NCI-H446 (cell line): ENCODE measurements around the gene LHPP.
"Not testable (repeated sequence)": the region's sequence is repeated elsewhere in the genome, so short reads cannot be mapped to it uniquely, and the experiment has no call there.

Experiments
- DNase-seq, 2 experiments: peaks; one replicate each; lab custom pipeline; 2025; lab: John Stamatoyannopoulos, UW

The LHPP gene

DNA sequence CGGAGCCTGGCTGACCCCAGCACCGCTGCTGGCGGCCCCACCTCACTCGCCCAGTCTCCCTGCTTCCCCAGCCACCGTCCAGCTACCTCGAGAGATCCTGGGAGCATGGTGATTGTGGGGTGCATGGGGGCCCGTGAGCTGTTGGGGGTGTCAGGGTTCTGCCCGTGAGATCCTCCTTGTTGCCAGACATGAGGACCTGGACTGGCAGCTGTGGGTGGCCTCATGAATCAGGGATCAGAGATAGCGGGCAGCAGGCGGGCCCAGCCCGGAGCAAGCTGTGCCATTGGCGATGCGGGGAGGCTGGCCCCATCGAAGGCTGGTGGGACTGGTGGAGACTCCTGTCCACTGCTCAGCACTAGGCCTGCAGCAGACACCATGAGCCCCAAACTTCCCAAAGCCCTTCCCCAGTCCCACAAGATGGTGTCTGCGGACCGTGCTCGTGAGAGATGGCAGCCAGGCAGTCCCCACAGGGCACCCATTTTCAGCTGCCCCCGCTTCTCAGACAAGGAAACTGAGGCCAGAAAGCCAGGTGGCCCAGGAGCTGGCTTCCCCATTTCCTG, 75.6 kb downstream of the LHPP start:
- DNase-seq, result no peak

GRCh38 chr10:124537891-124538290, 76.3 kb downstream of the LHPP start:
- no peak for DNase-seq

- no peak for DNase-seq
These were observed 77.1 kb downstream of the LHPP start for GRCh38 chr10:124538706-124539105.

- peak in 1 of 2 experiments; percentile 6 for DNase-seq
These were observed 78.5 kb downstream of the LHPP start for GRCh38 chr10:124539935-124540641.

DNA sequence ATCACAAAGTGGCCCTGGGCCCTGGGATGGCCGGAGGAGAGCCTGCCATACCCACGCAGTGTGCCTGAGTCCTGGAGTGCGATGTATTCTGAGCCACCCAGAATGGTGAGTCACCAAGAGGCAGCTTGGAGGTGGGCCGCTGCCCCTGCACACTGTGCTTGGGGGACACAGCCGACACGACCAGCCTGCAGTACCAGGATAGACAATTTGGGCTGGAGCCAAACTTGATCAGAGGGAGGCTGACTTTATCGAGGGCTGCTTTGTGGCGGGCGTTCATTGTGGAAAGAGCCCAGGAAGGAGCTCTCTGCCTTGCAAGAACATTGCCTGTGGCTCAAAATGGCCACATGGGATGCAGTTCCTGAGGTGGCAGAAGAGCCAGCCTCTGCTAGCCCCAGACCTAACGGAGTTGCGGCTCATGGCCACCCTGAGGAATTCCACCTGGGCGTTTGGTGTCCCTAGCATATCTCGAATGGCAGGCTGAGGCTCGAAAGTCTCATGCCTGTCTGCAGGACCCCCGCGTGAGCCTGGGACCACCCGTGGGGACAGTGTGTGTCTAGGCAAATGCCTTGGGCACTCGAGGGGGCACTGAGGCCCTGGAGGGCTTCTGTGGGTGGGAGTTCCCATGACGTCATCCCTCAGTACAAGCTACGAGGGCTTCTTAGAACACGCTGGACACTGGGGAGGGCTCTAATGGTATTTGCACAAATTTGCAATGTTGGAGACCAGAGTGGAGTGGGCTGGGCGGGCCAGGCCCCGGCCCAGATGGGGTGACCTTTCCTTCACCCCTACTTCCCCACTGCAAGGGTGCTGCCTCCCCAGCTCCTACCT, 79.7 kb downstream of the LHPP start:
- no peak for DNase-seq

- no peak for DNase-seq
These were observed 80.7 kb downstream of the LHPP start for GRCh38 chr10:124542336-124542735.

GRCh38 chr10:124543146-124543545, 81.5 kb downstream of the LHPP start:
- no peak for DNase-seq

DNA sequence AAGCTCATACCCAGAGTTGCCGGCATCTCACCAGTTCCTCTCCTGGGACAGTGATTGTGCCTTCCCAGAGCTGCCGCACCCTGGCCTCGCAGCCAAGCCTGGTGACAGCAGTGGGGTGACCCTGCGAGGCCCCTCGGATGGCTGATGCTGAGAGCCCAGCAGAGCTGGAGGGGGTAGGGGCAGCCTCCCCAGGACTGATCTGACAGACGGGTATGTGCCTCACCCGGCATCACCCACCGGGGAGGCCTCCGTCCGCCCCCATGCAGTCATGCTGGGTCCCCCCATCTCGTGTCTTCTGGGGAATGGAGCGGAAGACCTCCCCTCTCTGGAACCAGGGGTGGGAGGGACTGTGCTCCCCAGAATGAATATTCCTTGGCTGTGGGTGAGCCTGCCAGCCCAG, 82.3 kb downstream of the LHPP start:
- no peak for DNase-seq

- no peak for DNase-seq
These were observed 83.1 kb downstream of the LHPP start for GRCh38 chr10:124544711-124545110.

DNA sequence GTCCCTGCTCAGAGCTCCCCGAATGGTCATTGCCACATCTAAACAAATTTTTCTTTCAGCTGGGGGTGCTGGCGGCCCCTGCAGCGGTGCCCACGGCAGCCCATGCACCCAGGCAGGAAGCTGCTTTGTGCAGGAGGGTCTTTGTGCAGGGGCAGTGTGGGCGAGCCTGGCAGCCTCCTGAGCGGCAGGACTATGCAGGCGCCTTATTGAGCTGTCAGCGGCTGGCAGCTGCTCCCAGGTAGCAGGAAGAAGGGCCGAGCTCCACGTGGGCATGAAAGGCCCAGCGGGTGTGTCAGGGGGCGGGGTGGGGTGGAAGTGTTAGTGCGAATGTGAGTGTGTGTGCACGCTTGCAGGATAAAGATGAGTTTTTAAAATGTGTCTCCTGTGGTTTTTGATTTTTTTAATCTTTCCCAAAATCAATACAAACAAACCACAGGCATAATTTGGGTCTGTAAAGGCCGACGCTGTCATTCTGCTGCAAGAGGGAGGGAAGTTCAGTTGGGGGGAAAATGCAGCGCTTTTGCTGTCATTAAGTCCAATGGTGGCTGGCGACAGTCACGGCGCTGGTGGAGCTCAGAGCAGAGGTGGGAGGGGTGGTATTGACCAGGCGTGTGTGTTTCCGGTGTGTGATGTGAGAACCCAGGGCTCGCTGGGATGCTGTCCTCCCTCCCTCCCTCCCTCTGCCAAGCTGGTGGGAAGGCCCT, 83.9 kb downstream of the LHPP start:
- no peak for DNase-seq

- DNase-seq, result no peak
These were observed 84.4 kb downstream of the LHPP start for GRCh38 chr10:124546055-124546369.

DNA sequence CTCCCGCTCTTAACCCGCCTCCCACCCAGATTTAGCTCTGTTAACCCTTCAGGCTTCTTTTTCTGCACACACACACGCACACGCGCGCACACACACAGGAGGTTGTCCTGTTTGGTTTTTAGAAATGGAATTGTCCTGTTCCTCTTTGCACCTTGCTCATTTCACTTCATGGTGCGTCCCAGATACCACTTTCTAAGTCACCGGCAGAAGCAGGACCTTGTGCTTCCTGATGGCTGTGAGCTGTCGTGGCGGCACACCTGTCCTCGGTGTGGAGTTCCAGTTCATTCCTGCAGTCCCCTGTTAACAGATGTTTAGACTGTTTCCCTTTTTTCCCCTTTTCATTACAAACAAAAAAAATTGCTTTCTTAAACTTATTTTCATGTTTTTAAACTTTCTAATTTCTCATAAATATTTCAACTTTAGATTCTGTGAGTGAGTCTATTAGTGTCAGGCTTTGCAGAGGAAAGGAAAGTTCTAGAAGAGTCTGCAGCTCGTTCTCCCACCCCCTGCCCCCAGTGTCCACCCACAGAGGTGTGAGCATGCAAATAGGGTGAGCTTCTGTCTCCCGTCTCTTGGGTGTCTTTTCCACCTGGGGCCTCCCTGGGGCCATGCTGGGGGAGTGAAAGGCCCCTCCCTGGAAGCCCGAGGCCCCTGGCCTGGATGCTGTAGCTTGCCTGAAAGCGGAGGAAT, 85.5 kb downstream of the LHPP start:
- no peak for DNase-seq

DNA sequence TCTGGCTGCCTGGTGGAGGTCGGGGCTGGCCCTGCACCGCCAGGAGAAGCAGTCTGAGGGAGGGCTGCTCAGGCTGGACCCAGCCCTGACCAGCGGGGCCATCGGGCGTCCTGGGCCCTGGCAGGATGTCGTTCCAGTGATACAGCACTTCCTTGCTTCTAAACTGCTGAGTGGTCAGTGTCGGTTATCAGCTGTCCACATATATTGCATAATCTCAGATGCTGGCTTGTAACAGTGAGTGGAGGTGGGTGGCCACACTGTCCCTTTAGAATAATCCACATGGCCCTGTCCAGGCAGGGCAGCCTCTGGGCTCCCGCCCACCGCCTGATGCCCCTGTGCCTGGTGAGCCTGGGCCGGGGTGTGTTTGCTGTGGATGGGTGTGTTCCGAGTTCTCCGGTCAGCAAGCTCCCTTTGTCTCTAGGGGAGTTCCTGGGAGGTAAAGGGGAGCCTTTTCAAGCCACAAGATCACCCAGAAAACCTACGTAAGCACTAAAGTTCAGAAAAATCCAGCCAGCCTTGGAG, 86.1 kb downstream of the LHPP start:
- no peak for DNase-seq

GRCh38 chr10:124549171-124549570, 87.5 kb downstream of the LHPP start:
- not testable (repeated sequence) for DNase-seq

DNA sequence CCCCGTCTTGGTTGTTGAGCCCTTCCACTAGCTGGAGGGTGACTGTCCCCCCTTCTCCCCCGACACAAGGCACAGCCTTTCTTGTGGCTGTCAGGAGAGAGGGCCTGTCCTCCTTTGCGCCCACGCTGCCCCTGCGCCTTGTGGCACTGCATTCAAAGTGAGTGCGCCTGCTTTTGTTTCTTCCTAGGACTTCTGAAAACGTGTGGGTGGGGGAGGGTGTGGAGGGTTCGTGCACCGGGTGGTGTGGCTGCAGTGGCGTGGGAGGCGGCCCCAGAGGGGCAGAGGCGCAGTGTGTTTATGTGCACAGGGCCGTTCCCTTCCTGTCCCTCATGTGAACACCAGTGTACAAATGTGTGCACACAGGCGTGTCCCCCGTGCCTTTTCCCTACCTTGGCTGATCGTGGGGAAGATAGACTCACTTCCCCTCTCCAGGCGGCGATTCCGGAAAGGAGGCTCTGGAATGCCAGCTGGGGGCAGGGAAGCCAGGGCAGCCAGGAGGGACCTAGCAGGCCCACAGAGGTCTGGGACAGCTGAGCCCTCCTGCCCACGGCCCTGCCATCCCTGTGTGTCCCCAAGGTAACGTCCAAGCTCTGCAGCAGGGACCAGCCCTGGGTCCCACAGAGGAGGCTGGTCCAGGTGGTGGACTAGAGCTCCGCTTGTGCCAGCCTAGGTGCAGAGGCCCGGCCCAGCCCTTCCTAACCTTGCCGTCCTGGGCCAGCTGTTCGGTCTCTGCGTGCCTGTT, 88.8 kb downstream of the LHPP start:
- DNase-seq, result no peak

DNA sequence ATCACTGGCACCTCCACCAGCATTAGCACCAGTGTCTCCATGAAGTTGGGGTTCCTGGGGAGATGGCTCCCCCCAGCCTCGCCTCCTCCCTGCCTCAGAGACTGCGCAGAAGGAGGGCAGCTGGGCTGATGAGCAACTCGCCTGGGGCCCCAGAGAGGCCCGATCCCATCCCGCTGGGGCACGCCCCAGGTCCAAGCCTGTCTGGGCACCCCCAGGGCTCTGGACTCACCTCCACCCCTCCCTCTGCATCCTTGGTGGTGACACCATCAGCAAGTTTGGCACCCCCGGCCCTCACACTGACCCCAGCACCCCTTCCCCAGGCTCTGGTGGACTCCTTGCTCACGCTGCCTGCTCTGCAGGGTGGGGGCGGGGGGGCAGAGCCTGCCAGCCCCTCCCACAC, 89.5 kb downstream of the LHPP start:
- DNase-seq, result no peak

GRCh38 chr10:124551755-124552154, 90.1 kb downstream of the LHPP start:
- no peak for DNase-seq

GRCh38 chr10:124552691-124553276, 91.2 kb downstream of the LHPP start:
- DNase-seq, result no peak

DNA sequence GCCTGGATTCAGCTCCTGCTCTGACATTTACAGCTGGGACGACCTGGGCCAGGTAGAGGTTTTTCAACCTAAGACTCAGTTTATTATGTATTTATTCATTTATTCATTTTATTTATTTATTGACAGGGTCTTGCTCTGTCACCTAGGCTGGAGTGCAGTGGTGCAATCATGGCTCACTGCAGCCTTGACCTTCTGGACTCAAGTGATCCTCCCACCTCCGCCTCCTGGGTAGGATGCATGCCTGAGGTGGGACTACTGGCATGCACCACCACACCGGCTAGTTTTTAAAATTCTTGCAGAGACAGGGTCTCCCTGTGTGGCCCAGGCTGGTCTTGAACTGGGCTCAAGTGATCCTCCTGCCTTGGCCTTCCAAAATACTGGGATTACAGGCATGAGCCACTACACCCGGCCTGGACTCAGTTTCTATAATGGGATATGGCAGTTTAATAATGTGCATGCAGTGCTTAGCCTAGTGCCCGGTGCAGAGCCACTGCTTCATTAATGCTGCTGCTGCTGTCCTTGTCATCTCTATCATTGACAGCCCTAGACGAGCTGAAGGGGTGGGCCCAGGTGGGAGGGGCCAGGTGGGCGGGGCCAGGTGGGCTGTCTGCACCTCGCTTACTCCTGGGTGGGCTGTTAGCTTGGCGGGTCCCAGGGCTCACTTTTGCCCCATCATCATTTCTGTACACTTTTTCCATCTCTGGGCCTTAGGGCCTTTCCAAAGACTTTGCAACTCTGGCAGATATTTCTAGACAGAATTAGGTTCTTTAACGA, 92.6 kb downstream of the LHPP start:
- no peak for DNase-seq

DNA sequence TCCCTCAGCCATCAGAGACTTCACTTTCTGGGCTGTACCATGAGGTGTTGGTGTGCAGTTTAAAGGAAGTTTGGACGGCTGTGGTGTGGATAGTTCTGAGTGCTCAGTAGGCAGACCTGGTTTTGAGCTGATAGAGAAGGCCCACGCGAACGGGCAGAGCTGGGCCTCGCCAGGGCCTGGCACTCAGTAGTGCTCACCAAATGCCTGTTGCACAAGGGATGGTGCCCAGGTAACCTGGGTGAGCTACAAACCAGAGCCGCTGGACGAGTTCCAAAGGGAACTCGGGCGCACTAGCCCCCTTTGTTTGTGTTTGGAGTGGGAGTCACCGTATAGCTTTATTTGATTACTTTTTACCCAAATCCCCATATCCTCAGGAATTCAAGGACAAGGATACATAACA, 95.5 kb downstream of the LHPP start:
- DNase-seq, result no peak
